ENCODE measurements around the gene RNF186.

RNF186 gene

DNA sequence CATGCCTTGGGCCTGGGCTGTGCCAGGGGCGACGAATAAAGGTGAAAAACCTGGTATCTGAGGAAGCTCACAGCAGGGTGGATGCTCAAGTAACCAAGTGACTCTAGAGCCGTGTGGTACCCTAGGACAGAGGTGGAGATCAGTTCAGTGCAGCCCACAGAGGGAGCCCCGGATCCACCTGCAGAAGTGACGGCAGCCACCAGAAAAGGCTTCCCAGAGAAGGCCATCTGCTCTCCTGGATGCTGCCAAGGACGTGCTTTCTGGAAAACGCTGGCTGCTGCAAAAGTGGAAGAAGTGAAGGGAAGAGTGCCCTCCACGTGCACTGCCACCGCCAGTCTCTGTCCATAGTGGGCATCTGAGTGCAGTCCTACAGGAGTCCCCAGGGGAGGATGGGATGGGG lies 43.0 kb downstream of the RNF186 start:
- Histone ChIP-seq H3K27ac (no peak overlapping the region), H3K4me3 (no peak overlapping the region)
- TF ChIP-seq, protein P1, sequence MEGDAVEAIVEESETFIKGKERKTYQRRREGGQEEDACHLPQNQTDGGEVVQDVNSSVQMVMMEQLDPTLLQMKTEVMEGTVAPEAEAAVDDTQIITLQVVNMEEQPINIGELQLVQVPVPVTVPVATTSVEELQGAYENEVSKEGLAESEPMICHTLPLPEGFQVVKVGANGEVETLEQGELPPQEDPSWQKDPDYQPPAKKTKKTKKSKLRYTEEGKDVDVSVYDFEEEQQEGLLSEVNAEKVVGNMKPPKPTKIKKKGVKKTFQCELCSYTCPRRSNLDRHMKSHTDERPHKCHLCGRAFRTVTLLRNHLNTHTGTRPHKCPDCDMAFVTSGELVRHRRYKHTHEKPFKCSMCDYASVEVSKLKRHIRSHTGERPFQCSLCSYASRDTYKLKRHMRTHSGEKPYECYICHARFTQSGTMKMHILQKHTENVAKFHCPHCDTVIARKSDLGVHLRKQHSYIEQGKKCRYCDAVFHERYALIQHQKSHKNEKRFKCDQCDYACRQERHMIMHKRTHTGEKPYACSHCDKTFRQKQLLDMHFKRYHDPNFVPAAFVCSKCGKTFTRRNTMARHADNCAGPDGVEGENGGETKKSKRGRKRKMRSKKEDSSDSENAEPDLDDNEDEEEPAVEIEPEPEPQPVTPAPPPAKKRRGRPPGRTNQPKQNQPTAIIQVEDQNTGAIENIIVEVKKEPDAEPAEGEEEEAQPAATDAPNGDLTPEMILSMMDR (IDR thresholded peaks at IDR 0.05): no peak
- no peak for DNase-seq (ENCODE audit: low spot score)

DNA sequence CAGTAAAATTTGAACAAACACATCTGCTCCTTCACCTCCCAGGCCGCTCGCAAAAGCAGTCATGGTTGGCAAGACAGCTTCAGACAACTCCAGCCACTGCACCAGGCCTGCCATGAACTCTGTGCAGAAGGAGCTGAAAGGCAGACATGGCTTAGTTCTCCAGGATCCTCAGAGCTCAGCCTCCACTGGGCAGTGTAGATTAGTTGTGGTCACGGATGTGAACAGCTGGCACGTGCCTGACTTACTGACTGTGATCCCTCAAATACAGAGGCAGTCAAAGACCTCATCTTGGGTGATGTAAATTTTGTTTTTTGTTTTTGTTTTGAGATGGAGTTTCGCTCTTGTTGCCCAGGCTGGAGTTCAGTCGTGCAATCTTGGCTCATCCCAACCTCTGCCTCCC lies 43.7 kb downstream of the RNF186 start:
- Histone ChIP-seq H3K4me3 (no peak overlapping the region), H3K27ac (no peak overlapping the region)
- TF ChIP-seq, protein P1 (IDR thresholded peaks at IDR 0.05): no peak
- no peak for DNase-seq (ENCODE audit: low spot score)

- Histone ChIP-seq H3K27ac (no peak overlapping the region), H3K4me3 (no peak overlapping the region)
- no peak for DNase-seq (ENCODE audit: low spot score)
- TF ChIP-seq, protein P1 (IDR thresholded peaks at IDR 0.05): no peak
These were observed 44.5 kb downstream of the RNF186 start for GRCh38 chr1:19770436-19771190.

DNA sequence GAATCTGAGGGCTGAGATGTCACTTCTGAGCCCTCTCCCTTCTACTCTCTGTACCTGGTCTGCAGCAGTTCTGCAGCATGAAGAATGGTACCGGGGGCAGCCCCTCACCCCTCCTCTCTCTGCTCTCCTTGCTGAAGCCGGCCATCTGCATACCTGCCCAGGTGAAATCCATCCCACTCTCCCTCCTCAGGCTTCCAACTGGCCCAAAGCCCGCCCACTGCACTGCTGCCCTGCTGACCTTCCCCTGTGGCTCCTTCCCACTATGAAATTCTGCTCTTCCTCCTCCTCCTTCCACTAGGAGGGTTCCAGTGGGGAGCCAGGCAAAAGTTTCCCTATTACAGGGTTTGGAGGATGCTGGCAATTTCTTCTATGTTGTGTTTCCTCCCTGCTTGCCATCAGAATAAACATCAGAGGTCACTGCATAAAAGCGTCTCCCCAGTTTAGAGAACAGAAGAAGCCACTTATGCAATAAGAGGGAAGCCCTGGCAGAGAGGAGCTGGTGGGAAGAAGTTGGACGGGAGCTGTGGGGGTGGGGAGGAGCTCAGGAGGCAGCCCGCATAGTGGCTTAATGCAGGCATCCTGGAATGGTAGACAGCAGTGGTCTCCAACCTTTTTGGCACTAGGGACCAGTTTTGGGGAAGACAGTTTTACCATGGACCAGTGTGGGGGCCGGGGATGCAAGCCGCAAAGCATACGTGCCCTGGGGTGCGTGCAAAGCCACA lies 45.7 kb downstream of the RNF186 start:
- TF ChIP-seq, protein P1 (IDR thresholded peaks at IDR 0.05): no peak
- no peak for DNase-seq (ENCODE audit: low spot score)
- H3K4me3 ChIP-seq: no peak overlapping the region
- no peak overlapping the region for H3K27ac ChIP-seq

GRCh38 chr1:19768353-19769210 lies 46.5 kb downstream of the RNF186 start:
- Histone ChIP-seq H3K27ac (no peak overlapping the region), H3K4me3 (no peak overlapping the region)
- TF ChIP-seq, protein P1 (IDR thresholded peaks at IDR 0.05): no peak
- no peak for DNase-seq (ENCODE audit: low spot score)

- TF ChIP-seq, protein P1 (IDR thresholded peaks at IDR 0.05): no peak
- no peak overlapping the region for H3K4me3 ChIP-seq
- H3K27ac ChIP-seq: no peak overlapping the region
- no peak for DNase-seq (ENCODE audit: low spot score)
These were observed 49.5 kb downstream of the RNF186 start for GRCh38 chr1:19765623-19766022.
